DOHH2 (cell line): ENCODE measurements around the gene TSC22D4.

Source experiments
- CTCF ChIP-seq: fragments of 200-600 bp; sonication (generic); IDR thresholded peaks from one replicate; pipeline ENCODE4 v1.5.1; 2014; ENCODE audit warnings: antibody characterized with exemption, mild to moderate bottlenecking, low read depth, low read length; ENCODE audit not compliant: poor library complexity, severe bottlenecking
- EZH2phosphoT487 ChIP-seq: fragments of 200-600 bp; sonication (generic); IDR thresholded peaks from 2 replicates; pipeline ENCODE4 v1.6.1; 2017; ENCODE audit warnings: borderline replicate concordance, mild to moderate bottlenecking, antibody characterized with exemption, low read length, moderate library complexity, mixed read lengths

GRCh38 chr7:100467638-100468373, 11.2 kb downstream of the TSC22D4 start:
- no peak for TF ChIP-seq CTCF
- no peak for TF ChIP-seq EZH2phosphoT487
